Gastrocnemius medialis (tissue), 4 donors: ENCODE measurements around the gene NUDT22. TPM values are rescaled to one million over a fixed set of nuclear protein-coding genes. Genes with fewer than 3 reads are reported as not detected.

ENCODE experiments used
- ATAC-seq, 2 donors: fragments of 150-250 bp; one replicate each; pipeline ENCODE4 v1.9.1; 2016
- DNase-seq, 2 donors: peaks; one replicate each; pipeline ENCODE4 v3.0.0-alpha.2; 2019
- H3K27ac ChIP-seq, 4 donors: fragments of 200-600 bp; sonication (generic); 1 replicate in 1 of 4; 2 replicates in 3 of 4; pipeline ENCODE4 v1.5.1; 2016 to 2018; ENCODE audit warnings: mild to moderate bottlenecking in 2 of 4, moderate library complexity in 1 of 4
- H3K27me3 ChIP-seq, 3 donors: fragments of 200-600 bp; sonication (generic) in 2 of 3; 1 replicate in 1 of 3; 2 replicates in 2 of 3; pipeline versions ENCODE4 v1.5.1 to v1.6.0; 2016 to 2019; ENCODE audit warnings: mild to moderate bottlenecking in 1 of 3, moderate library complexity in 1 of 3
- H3K36me3 ChIP-seq, 2 donors: fragments of 200-600 bp; sonication (generic) in 1 of 2; one replicate each; pipeline ENCODE4 v1.5.1; 2017 to 2018
- H3K4me1 ChIP-seq, 2 donors: fragments of 200-600 bp; sonication (generic) in 1 of 2; one replicate each; pipeline ENCODE4 v1.5.1; 2016 to 2017; ENCODE audit warnings: mild to moderate bottlenecking in 2 of 2
- H3K4me3 ChIP-seq, 4 donors: fragments of 200-600 bp; sonication (generic) in 3 of 4; 1 replicate in 1 of 4; 2 replicates in 3 of 4; pipeline ENCODE4 v1.5.1; 2016 to 2019; ENCODE audit warnings: mild to moderate bottlenecking in 2 of 4
- H3K9me3 ChIP-seq, 3 donors: fragments of 200-600 bp; sonication (generic) in 2 of 3; 1 replicate in 1 of 3; 2 replicates in 2 of 3; pipeline ENCODE4 v1.5.1; 2016 to 2019
- POLR2A ChIP-seq, 2 donors: fragments of 450-650 bp; IDR thresholded peaks; one replicate each; pipeline ENCODE4 v1.6.1; 2017; ENCODE audit warnings: antibody characterized with exemption in 2 of 2, mild to moderate bottlenecking in 2 of 2, moderate library complexity in 2 of 2
- in situ Hi-C, 4 donors: fragments of 200-750 bp; cut with MboI; loops; one replicate each; pipeline versions ENCODE4 v1.15.0 to v1.8.0; 2017; ENCODE audit warnings: low sequenced_read_pairs in 4 of 4
- intact Hi-C: fragments of 100-400 bp; cut with DNase I; formaldehyde crosslinking; loops from one replicate; pipeline ENCODE4 v1.15.1; 2023; ENCODE audit warnings: low total_unique reads
- total RNA-seq, 4 donors: library from RNA; depleted of rRNA; stranded (reverse); fragments of >200 nt; gene quantifications; one replicate each; pipeline versions ENCODE4 v1.1.0 to v1.2.3, GENCODE V29; 2016
- TF ChIP-seq, protein P1 (sequence below), 5 experiments: fragments of 450-650 bp in 3 of 5; fragments of 200-600 bp in 2 of 5; sonication (generic) in 2 of 5; IDR thresholded peaks in 4 of 5; conservative IDR thresholded peaks in 1 of 5; 1 replicate in 4 of 5; 2 replicates in 1 of 5; pipeline ENCODE4 v1.5.1; 2016 to 2019; ENCODE audit warnings: antibody characterized with exemption in 5 of 5, mild to moderate bottlenecking in 3 of 5, moderate library complexity in 3 of 5

NUDT22 gene
- total RNA-seq, 4 donors from 2014 or later, result 32.3 to 70.7 (median 53.4) TPM

DNA sequence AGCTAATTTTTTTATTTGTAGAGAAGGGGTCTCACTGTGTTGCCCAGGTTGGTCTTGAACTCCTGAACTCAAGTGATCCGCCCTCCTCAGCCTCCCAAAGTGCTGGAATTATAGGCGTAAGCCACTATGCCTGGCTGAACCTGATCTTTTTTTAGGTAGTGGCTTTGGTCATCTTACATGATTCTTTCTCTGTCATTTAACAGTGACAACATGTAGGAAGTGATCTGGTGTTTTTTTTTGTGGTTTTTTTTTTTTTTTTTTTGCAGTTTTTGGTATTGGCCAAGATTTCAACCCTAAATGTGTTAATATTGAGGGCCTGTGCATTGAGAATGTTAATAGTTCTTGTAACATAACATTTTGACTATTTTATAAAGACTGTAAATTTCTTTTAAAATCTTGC is 27.6 kb upstream of the NUDT22 start:
- Histone ChIP-seq H3K27ac (no peak overlapping the region), H3K36me3 (peaks cover 4 to 96% of the 10 kb centered on the region in 2 donors), H3K9me3 (no peaks in the 10 kb centered on the region), H3K4me3 (no peak overlapping the region), H3K27me3 (no peaks in the 10 kb centered on the region), H3K4me1 (peaks cover 3 to 6% of the 10 kb centered on the region in 2 donors)
- intact Hi-C loops (no loop called here), in situ Hi-C loops (no loop called here)
- TF ChIP-seq POLR2A (IDR thresholded peaks at IDR 0.05), result no peak
- TF ChIP-seq, protein P1, sequence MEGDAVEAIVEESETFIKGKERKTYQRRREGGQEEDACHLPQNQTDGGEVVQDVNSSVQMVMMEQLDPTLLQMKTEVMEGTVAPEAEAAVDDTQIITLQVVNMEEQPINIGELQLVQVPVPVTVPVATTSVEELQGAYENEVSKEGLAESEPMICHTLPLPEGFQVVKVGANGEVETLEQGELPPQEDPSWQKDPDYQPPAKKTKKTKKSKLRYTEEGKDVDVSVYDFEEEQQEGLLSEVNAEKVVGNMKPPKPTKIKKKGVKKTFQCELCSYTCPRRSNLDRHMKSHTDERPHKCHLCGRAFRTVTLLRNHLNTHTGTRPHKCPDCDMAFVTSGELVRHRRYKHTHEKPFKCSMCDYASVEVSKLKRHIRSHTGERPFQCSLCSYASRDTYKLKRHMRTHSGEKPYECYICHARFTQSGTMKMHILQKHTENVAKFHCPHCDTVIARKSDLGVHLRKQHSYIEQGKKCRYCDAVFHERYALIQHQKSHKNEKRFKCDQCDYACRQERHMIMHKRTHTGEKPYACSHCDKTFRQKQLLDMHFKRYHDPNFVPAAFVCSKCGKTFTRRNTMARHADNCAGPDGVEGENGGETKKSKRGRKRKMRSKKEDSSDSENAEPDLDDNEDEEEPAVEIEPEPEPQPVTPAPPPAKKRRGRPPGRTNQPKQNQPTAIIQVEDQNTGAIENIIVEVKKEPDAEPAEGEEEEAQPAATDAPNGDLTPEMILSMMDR (IDR thresholded peaks at IDR 0.05 in 4 of 5, conservative IDR thresholded peaks at IDR 0.05 in 1 of 5), result no peak
- no peak for DNase-seq
- no peak for ATAC-seq

DNA sequence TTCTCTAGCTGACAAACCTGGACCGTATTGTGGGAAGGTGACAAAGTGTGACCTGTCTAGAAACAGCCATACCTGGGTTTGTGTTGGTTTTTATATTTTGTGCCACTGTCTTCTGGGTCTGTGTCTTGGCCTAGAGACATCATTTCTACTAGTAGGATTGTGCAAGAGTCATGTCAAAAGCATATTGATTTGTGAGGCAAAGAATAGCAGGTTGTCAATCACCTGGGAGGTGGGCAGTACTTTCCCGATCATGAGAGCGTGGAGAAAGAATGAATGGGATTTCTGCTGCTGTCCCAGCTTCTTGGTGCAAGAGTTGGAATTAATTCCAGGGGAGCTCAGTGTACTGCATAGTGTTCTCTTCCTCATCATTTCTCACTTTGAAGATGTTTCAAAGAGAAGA is 24.5 kb upstream of the NUDT22 start:
- Histone ChIP-seq H3K36me3 (peaks cover 3 to 88% of the 10 kb centered on the region in 2 donors), H3K4me3 (no peak overlapping the region), H3K27ac (no peak overlapping the region), H3K27me3 (no peaks in the 10 kb centered on the region), H3K9me3 (no peaks in the 10 kb centered on the region), H3K4me1 (peaks cover 17% of the 10 kb centered on the region in 2 donors)
- no peak for DNase-seq
- TF ChIP-seq, protein P1 (IDR thresholded peaks at IDR 0.05 in 4 of 5, conservative IDR thresholded peaks at IDR 0.05 in 1 of 5), result no peak
- no peak for TF ChIP-seq POLR2A (IDR thresholded peaks at IDR 0.05)
- intact Hi-C loops, result no loop called here
- no peak for ATAC-seq
- in situ Hi-C loops, result loop anchor here in 2 of 4 donors (5.0 kb wide), 1 partner anchor 96 kb away; no protein-coding TSS in a partner anchor

DNA sequence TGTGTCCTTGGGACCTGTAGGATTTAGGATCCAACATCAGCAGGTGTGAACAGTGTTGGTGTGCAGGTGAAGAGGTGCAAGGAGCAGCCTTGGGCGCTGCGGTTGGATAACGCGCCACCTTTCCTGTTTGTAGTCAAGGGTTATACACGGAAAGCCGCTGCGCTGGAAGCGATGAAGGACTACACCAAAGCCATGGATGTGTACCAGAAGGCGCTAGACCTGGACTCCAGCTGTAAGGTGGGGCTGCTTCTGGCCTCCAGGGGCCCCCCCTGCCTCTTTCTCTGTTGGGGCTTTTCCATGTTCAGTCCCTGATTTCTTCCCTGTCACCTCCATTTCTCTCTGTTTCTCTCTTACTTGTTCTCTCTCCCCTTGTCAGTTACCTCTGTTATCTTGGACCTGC is 23.1 kb upstream of the NUDT22 start:
- H3K36me3 ChIP-seq, result peaks cover 3 to 76% of the 10 kb centered on the region in 2 donors
- intact Hi-C loops, result no loop called here
- H3K27ac ChIP-seq, result peak overlapping the region in 2 of 4 donors; percentile 9 to 41
- in situ Hi-C loops, result loop anchor here in 2 of 4 donors (5.0 kb wide), 1 partner anchor 94 kb away; no protein-coding TSS in a partner anchor
- no peak for TF ChIP-seq POLR2A (IDR thresholded peaks at IDR 0.05)
- TF ChIP-seq, protein P1 (IDR thresholded peaks at IDR 0.05 in 4 of 5, conservative IDR thresholded peaks at IDR 0.05 in 1 of 5), result no peak
- H3K9me3 ChIP-seq, result no peaks in the 10 kb centered on the region
- H3K4me1 ChIP-seq, result peaks cover 17 to 22% of the 10 kb centered on the region in 2 donors
- H3K27me3 ChIP-seq, result no peaks in the 10 kb centered on the region
- no peak overlapping the region for H3K4me3 ChIP-seq
- no peak for DNase-seq
- no peak for ATAC-seq

DNA sequence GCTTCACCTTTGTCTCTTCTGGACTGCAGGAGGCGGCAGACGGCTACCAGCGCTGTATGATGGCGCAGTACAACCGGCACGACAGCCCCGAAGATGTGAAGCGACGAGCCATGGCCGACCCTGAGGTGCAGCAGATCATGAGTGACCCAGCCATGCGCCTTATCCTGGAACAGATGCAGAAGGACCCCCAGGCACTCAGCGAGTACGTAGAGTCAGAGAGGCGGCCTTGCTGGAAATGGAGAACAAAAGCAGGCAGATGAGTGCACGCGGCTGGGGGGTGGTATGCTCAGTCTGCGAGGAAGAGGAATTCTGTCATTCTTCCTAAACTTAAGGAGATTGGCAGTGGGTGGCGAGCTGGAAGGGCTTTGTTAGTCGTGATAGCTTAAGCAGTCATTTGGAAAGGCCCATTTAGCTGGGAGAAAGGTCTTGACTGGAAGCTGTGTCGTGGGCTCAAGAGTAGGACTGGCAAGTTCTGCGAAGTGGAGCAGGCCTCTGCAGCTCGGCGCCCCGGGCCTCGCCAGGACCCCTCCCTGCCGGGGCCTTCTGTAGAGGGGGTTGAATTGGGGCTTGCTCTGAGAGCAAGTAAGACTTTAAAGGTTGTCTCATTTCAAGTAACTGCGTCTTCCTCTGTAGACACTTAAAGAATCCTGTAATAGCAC is 22.5 kb upstream of the NUDT22 start:
- H3K4me1 ChIP-seq, result peaks cover 17 to 22% of the 10 kb centered on the region in 2 donors
- peaks cover 3 to 71% of the 10 kb centered on the region in 2 donors for H3K36me3 ChIP-seq
- H3K27me3 ChIP-seq, result no peaks in the 10 kb centered on the region
- DNase-seq (no peak), ATAC-seq (no peak)
- in situ Hi-C loops (loop anchor here in 2 of 4 donors (5.0 kb wide), 1 partner anchor 94 kb away; no protein-coding TSS in a partner anchor), intact Hi-C loops (loop anchor here (1.0 kb wide), 4 partner anchors 48 to 101 kb away; partner anchors contain the start of gene PLCB3)
- H3K9me3 ChIP-seq, result no peaks in the 10 kb centered on the region
- no peak for TF ChIP-seq POLR2A (IDR thresholded peaks at IDR 0.05)
- TF ChIP-seq, protein P1 (IDR thresholded peaks at IDR 0.05 in 4 of 5, conservative IDR thresholded peaks at IDR 0.05 in 1 of 5), result no peak
- H3K4me3 ChIP-seq, result no peak overlapping the region
- no peak overlapping the region for H3K27ac ChIP-seq
